Testis (tissue), 3 donors: ENCODE data around the gene ORC2. TPM values are rescaled to one million over a fixed set of nuclear protein-coding genes. Genes with fewer than 3 reads are reported as not detected.

Source experiments
- DNase-seq: peaks from one replicate; pipeline ENCODE4 v3.0.0-alpha.2; 2019
- H3K27ac ChIP-seq, 2 donors: fragments of 200-600 bp; sonication (generic); one replicate each; pipeline ENCODE4 v1.5.1; 2019
- H3K27me3 ChIP-seq: fragments of 200-600 bp; sonication (generic); one replicate; pipeline ENCODE4 v1.5.1; 2019
- H3K36me3 ChIP-seq: fragments of 200-600 bp; sonication (generic); one replicate; pipeline ENCODE4 v1.5.1; 2017; ENCODE audit warnings: low read depth; ENCODE audit errors: missing control alignments
- H3K4me1 ChIP-seq: fragments of 200-600 bp; sonication (generic); one replicate; pipeline ENCODE4 v1.5.1; 2019
- H3K4me3 ChIP-seq, 2 donors: fragments of 200-600 bp; sonication (generic); one replicate each; pipeline ENCODE4 v1.5.1; 2017 to 2019
- H3K9me3 ChIP-seq: fragments of 200-600 bp; sonication (generic); one replicate; pipeline ENCODE4 v1.5.1; 2017
- CTCF ChIP-seq, 3 experiments: fragments of 450-650 bp in 2 of 3; fragments of 200-600 bp in 1 of 3; sonication (generic) in 1 of 3; IDR thresholded peaks; one replicate each; pipeline ENCODE4 v1.5.1; 2016 to 2019; ENCODE audit warnings: antibody characterized with exemption in 3 of 3, mild to moderate bottlenecking in 2 of 3, moderate library complexity in 1 of 3
- POLR2A ChIP-seq: fragments of 450-650 bp; IDR thresholded peaks from one replicate; pipeline ENCODE4 v1.6.1; 2017; ENCODE audit warnings: antibody characterized with exemption, mild to moderate bottlenecking, moderate library complexity
- WGBS, 2 donors: methylation state at CpG; one replicate each; pipeline ENCODE4 v1.1.5; 2018; 5-methylcytosine and 5-hydroxymethylcytosine counted together
- intact Hi-C: fragments of 100-400 bp; cut with DNase I; formaldehyde crosslinking; loops from one replicate; pipeline ENCODE4 v1.15.1; 2023; ENCODE audit warnings: low total_unique reads
- polyA plus RNA-seq: library from polyadenylated mRNA; stranded (reverse); fragments of 350-450 nt; fragmentation: Illumina TruSeq; extraction: RNeasy Lipid Tissue Mini Kit (QIAGEN cat#74804); gene quantifications from one replicate; pipeline ENCODE4 v1.2.3, GENCODE V29; 2014; ENCODE audit warnings: low read depth, low replicate concordance; ENCODE audit not compliant: insufficient read depth
- small RNA-seq, 2 donors: library from RNA; depleted of rRNA; stranded (forward); fragments of <200 nt; gene quantifications; one replicate each; pipeline ENCODE3, GENCODE V24; 2016
- total RNA-seq, 2 donors: library from RNA; depleted of rRNA; stranded (reverse); fragments of >200 nt; gene quantifications; one replicate each; pipeline ENCODE4 v1.2.3, GENCODE V29; 2016

ORC2 gene
- total and polyA plus RNA-seq, 3 donors from 2014 or later, result 31.8 to 70.4 (median 32.5) TPM

- WGBS, 2 donors, result 0 to 1% methylated on average over 13 of the region's 13 CpGs
- H3K4me3 ChIP-seq, result peak overlapping the region; percentile 97 to 100
- H3K9me3 ChIP-seq, result no peaks in the 10 kb centered on the region
- intact Hi-C loops, result no loop called here
- H3K27ac ChIP-seq, result peak overlapping the region; percentile 100
- DNase-seq, result peak; percentile 81
- peaks cover 26% of the 10 kb centered on the region for H3K4me1 ChIP-seq
- TF ChIP-seq POLR2A (peak; percentile 61), CTCF (IDR thresholded peaks at IDR 0.05) (no peak)
- H3K36me3 ChIP-seq, result no peaks in the 10 kb centered on the region
- no peaks in the 10 kb centered on the region for H3K27me3 ChIP-seq
Measured at GRCh38 chr2:200862532-200863000, 100.9 kb downstream of the ORC2 start.

- Histone ChIP-seq H3K4me1 (peaks cover 19% of the 10 kb centered on the region), H3K36me3 (no peaks in the 10 kb centered on the region), H3K9me3 (no peaks in the 10 kb centered on the region), H3K27me3 (no peaks in the 10 kb centered on the region), H3K4me3 (peak overlapping the region; percentile 97 to 100), H3K27ac (peak overlapping the region; percentile 100)
- TF ChIP-seq POLR2A (no peak), CTCF (IDR thresholded peaks at IDR 0.05) (no peak)
- WGBS, 2 donors, result 4 to 8% methylated on average over 4 of the region's 4 CpGs
- DNase-seq, result no peak
- intact Hi-C loops, result no loop called here
Measured at GRCh38 chr2:200861617-200862155, 101.8 kb downstream of the ORC2 start.

- Histone ChIP-seq H3K27ac (peak overlapping the region; percentile 51 to 100), H3K4me3 (no peak overlapping the region), H3K36me3 (no peaks in the 10 kb centered on the region), H3K27me3 (no peaks in the 10 kb centered on the region), H3K9me3 (no peaks in the 10 kb centered on the region), H3K4me1 (peaks cover 18% of the 10 kb centered on the region)
- peak; percentile 46 for DNase-seq
- WGBS, 2 donors, result 32 to 33% methylated on average over 12 of the region's 12 CpGs
- intact Hi-C loops, result no loop called here
- TF ChIP-seq POLR2A, result no peak
- TF ChIP-seq CTCF (IDR thresholded peaks at IDR 0.05), result no peak
Measured at GRCh38 chr2:200860092-200860795, 103.2 kb downstream of the ORC2 start.

Small RNA genes lying within 50 kb of the gene (small RNA-seq; reads per million reads assigned to genes)
- 0 reads per million in 2 donors for gene RF00019
- 0 reads per million in 2 donors for gene RNU6-312P
- 0 reads per million in 2 donors for gene RNU6-762P

Other genes starting within 250 kb of the ORC2 start
- gene BZW1, start 151.8 kb downstream of the ORC2 start, total RNA-seq, result 100 to 1,000 TPM; 238 to 284 TPM
- 267 TPM for gene BZW1, start 151.8 kb downstream of the ORC2 start, polyA plus RNA-seq
- 100 to 1,000 TPM; 107 to 117 TPM for gene CLK1, start 99.0 kb downstream of the ORC2 start, total RNA-seq
- 62.7 TPM for gene CLK1, start 99.0 kb downstream of the ORC2 start, polyA plus RNA-seq
- gene PPIL3, start 74.6 kb downstream of the ORC2 start, total RNA-seq, result 10 to 100 TPM; 37.0 to 44.7 TPM
- 50.2 TPM for gene PPIL3, start 74.6 kb downstream of the ORC2 start, polyA plus RNA-seq
- 10 to 100 TPM; 36.1 to 45.9 TPM for gene NIF3L1, start 74.3 kb downstream of the ORC2 start, total RNA-seq
- 36.1 TPM for gene NIF3L1, start 74.3 kb downstream of the ORC2 start, polyA plus RNA-seq
- gene HYCC2, start 108.0 kb upstream of the ORC2 start, total RNA-seq, result 10 to 100 TPM; 26.8 to 27.9 TPM
- gene HYCC2, start 108.0 kb upstream of the ORC2 start, polyA plus RNA-seq, result 10.7 TPM
- 10 to 100 TPM; 46.8 to 56.2 TPM for gene NDUFB3, start 108.3 kb upstream of the ORC2 start, total RNA-seq
- gene NDUFB3, start 108.3 kb upstream of the ORC2 start, polyA plus RNA-seq, result 129 TPM
- gene CFLAR, start 152.5 kb upstream of the ORC2 start, total RNA-seq, result 100 to 1,000 TPM; 117 to 137 TPM
- 51.1 TPM for gene CFLAR, start 152.5 kb upstream of the ORC2 start, polyA plus RNA-seq
- gene CASP10, start 219.5 kb upstream of the ORC2 start, total RNA-seq, result 10 to 100 TPM in 1 of 2 donors, 1 to 10 TPM in 1; 5.2 to 10.4 TPM
- 2.4 TPM for gene CASP10, start 219.5 kb upstream of the ORC2 start, polyA plus RNA-seq